ENCODE data around the gene ENOX1. TPM values are rescaled to one million over a fixed set of nuclear protein-coding genes. Genes with fewer than 3 reads are reported as not detected.
"Not testable (repeated sequence)": the region's sequence is repeated elsewhere in the genome, so short reads cannot be mapped to it uniquely, and the experiment has no call there.

The ENOX1 gene
- total RNA-seq, 1 donor from 2014 or later, result 0.18 TPM

DNA sequence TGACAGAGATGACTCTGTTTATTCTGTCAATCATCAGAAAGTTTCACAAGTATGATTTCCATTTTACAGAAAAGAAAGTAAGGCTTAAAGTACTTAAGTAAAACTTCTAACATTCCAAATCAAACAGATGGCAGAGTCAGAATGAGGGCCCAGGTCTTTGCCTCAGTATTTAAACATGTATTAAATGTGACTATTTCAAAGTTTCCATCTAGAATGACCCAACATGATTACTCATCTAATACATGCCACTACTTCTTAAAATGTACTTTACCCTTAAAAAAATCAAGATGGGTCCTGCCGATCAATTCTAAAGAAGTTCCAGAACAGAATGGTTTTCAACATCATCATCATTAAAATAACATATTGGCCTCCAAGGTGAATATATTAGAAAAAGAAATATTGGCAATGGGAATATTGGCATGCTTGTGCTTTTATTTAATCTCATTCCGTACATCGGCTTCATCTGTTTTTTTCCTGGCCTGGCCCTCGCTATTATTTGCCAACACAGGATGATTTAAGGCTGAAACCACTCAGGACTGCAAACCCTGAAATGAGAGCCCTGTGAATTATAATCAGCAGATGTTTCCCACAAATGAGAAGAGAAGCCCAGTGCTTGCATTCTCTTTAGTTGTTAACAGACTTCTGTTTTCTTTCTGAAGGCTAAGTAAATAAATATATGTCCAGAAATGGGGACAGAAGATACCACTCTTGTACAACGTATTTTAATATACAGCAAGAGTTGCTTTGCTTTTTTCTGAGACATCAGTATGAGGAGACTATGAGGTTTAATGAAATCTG lies 423.4 kb downstream of the ENOX1 start:
- DNase-seq (ENCODE audit: low spot score) (no peak), ATAC-seq (no peak)

GRCh38 chr13:43362556-43362955 lies 424.2 kb downstream of the ENOX1 start:
- DNase-seq (ENCODE audit: low spot score) (no peak), ATAC-seq (no peak)

DNA sequence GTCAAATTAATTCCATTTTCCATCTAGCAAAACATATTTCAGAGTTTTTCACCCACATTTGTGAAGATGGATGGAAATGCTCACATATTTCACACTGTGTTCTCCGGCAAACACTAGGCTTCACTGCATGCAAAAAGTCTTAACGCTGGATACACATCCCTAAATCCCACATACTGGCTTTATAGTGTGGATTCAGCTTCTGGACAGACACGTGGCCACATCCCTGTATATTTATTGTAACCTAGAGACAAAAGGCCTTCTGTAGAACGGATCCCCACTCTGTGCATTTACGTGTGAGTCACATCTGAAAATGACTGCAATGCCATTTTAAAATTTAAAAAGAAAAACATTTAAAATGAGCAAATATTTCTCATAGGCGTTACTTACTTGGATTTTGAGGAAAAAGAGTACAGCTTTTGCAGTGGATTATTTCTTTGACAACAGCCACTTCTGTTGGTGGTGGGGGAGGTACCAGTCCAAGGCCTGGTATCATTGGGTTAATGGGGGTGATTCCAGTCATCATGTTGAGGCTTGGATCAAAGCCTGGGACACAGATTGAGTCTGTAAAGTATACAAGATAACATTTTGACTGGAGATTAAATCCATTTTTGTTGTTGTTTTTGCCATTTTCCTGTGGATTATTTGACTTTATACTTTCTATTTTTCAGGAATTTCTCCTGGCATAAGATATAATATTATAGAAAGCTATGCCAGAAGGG lies 425.7 kb downstream of the ENOX1 start:
- ATAC-seq (no peak), DNase-seq (ENCODE audit: low spot score) (no peak)

GRCh38 chr13:43360171-43360570 lies 426.6 kb downstream of the ENOX1 start:
- no peak for ATAC-seq
- DNase-seq (ENCODE audit: low spot score), result no peak

DNA sequence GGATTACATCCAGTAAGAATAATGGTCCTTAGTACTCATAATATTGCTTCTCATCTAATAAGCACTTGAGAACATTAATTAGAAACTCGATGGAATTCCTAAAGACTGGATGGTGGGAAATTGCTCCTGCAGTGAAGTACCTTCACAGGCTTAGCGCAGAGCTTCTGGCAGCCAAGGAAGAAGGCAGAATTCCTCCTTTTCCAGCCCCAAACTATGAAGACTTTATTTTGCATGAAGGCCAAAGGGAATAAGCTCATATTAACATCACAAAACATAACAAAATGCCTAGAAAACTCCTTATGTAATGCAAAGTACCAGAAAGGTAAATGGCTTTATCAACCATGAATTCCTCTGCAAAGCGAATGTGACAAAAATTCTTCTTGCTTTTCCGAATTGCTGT lies 427.2 kb downstream of the ENOX1 start:
- ATAC-seq (no peak), DNase-seq (ENCODE audit: low spot score) (no peak)

- DNase-seq (ENCODE audit: low spot score) (no peak), ATAC-seq (no peak)
These were observed 429.2 kb downstream of the ENOX1 start for GRCh38 chr13:43357564-43357963.

- no peak for DNase-seq (ENCODE audit: low spot score)
- ATAC-seq, result no peak
These were observed 430.2 kb downstream of the ENOX1 start for GRCh38 chr13:43356567-43356966.

DNA sequence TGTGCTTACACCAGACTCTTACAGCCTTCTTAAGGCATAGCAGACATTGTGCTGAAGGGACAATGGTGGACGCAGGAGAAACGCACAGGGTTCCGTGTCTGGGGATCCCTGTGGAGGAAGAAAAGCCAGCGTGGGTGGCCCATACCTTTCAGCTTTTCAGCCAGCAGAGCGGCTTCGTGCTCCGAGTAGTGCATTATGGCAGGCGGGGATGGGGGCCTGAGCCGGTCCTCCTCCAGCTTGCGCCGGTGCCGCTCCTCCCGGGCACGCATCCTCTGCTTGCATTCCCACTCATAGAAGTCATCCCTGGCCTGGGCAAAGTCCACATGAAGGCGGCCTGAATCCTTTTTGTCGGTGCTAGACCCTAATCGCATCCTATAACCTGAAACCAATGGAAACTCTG lies 431.0 kb downstream of the ENOX1 start:
- no peak for DNase-seq (ENCODE audit: low spot score)
- ATAC-seq, result no peak

DNA sequence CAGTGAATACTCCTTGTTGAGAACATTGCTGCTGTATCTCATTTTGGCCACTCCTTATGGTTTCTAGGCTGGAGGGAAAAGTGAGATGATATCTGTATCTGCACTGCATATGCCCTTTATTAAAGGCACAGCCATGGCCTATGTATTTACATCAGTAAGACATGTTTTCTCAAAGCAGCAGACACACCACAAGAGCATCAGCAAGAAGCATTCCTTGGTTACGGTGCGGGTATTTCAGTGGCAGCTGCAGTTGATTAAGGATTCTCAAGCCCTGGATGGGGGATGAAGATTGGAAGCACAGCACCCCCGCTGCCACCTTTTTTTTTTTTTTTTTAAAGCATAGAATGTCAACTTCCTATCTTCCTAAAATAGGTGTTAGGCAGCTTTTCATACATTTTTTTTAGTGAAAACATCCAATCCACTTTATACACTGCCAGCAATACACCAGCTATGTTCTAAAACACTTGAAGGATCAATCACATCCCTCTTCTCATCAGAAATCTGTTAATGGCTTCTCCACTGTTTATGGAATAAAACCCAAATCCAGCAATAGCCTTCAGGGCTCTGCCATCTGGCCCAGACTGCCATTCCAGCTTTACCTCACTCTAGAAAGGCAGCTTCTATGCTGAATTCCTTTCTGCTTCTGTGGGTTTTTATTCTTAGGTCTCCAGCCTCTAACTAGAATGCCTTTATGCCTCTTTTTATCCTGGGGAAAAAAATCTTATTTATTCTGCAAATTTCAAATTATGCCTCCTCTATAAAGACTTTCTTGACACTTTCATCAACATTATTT lies 432.4 kb downstream of the ENOX1 start:
- no peak for ATAC-seq
- no peak for DNase-seq (ENCODE audit: low spot score)

DNA sequence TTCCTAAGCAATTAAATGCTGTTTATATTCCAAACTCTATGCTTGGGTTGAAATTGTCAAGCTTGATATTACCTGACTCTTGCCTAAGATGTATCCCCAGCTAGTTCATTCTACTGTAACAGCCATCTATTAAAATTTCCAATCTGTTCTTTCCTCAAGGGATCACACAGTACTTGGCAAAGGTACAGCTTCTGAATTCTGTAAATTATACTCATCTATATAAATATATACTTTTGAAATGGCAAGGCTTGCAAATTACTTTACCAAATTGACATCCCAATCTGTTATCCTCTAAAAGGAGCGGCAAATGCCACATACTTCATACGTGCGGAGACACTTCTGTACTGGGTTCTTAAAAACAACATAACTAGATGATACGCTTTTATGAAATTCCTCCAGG lies 433.1 kb downstream of the ENOX1 start:
- ATAC-seq, result no peak
- no peak for DNase-seq (ENCODE audit: low spot score)

DNA sequence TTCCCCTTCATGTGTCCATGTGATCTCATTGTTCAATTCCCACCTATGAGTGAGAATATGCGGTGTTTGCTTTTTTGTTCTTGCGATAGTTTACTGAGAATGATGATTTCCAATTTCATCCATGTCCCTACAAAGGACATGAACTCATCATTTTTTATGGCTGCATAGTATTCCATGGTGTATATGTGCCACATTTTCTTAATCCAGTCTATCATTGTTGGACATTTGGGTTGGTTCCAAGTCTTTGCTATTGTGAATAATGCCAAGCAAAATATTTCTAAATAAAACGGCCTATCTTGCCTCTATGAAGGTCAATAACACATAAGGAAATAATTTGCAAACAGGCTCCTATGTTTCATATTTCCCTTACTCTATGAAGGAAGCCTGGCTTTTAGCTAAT lies 435.2 kb downstream of the ENOX1 start:
- not testable (repeated sequence) for ATAC-seq; DNase-seq (ENCODE audit: low spot score)

DNA sequence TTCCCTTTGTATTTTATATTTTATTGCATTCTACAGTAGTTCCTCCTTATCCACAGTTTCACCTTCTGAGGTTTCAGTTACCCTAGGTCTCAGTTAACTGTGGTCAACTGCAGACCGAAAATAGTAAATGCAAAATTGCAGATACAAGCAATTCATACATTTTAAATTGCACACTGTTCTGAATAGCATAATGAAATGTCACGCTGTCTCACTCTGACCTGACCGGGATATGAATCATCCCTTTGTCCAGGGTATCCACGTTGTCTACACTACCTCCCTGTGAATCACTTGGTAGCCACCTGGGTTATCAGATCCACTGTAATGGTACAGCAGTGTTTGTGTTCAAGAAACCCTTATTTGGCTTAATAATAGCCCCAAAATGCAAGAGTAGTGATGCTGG lies 438.4 kb downstream of the ENOX1 start:
- no peak for DNase-seq (ENCODE audit: low spot score)
- no peak for ATAC-seq

- DNase-seq (ENCODE audit: low spot score) (no peak), ATAC-seq (no peak)
These were observed 438.9 kb downstream of the ENOX1 start for GRCh38 chr13:43347877-43348276.

- ATAC-seq (no peak), DNase-seq (ENCODE audit: low spot score) (no peak)
These were observed 440.3 kb downstream of the ENOX1 start for GRCh38 chr13:43346427-43346826.

DNA sequence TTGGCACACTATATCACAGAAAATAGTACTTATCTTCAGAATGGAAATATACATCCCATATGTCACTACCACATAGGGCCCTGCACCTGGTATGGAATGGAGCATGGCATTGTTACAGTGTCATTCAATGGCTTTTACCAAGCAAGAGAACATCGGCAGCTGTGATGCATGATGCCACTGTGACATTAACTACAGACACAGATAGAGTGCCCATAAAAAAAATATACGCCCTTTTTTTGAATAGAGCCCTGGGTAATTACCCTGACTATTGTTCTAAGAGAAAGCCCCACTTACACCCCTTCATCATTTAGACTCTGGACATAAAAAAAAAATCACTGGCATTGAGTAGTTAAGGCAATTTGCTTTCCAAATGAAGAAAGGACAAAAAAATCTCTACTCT lies 443.1 kb downstream of the ENOX1 start:
- no peak for ATAC-seq
- no peak for DNase-seq (ENCODE audit: low spot score)

DNA sequence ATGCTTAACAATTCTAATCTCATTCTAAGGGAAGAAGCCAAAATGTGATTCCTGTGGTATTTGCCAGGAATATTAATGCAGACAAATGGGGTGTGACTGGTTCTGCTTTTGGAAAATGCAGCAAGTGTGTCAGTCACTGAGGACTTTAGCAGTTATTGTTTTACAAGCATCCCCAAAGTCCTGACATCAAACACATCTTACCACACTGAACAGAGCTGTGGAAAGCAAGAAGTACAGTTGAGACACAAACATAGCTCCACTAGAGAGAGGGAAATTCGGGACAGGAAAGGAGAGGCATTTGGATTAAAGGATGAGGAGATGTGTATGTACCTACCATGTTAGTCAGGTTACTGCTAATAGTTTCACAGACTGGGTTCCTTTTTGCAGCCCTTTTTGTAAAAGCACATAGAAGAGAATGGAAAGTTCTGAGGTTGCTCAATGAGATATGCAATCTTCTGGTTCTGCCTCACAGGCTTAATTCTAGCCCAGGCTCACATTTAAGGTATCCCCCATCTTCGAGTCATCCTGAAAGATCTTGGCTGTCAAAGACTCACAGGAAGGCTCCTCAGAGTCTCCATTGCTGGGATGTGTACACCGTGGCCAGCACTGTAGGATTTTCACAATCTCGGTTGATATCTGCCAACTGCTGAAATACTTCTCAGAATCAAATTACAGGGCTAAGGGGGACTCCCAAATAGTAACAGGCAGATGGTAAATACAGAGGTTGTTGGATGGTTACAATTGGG lies 446.8 kb downstream of the ENOX1 start:
- DNase-seq (ENCODE audit: low spot score) (no peak), ATAC-seq (no peak)

- no peak for ATAC-seq
- no peak for DNase-seq (ENCODE audit: low spot score)
These were observed 447.5 kb downstream of the ENOX1 start for GRCh38 chr13:43339145-43339804.

GRCh38 chr13:43335764-43336163 lies 451.0 kb downstream of the ENOX1 start:
- no peak for DNase-seq (ENCODE audit: low spot score)
- no peak for ATAC-seq

- ATAC-seq, result no peak
- no peak for DNase-seq (ENCODE audit: low spot score)
These were observed 453.6 kb downstream of the ENOX1 start for GRCh38 chr13:43333176-43333575.

DNA sequence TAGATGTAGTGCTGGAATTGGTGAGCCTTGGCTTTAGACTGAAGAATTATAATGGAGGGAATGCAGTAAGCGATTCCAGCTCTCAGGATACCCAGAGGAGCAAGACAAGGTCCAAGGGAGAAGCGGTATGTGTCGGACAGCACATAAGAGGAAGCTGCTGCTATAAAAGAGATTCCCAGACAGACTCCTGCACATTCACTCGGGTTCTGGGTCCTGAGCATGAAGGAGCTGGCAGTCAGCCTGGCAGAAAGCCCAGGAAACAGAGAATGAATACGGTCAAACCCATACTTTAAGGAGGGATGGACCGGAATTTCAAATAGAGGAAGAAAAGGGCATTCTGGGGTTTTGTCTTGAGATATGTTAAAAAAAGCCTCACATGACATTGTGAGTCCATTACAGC lies 455.1 kb downstream of the ENOX1 start:
- no peak for ATAC-seq

More for the DNA sequence above, 455.1 kb downstream of the ENOX1 start:
- no peak for DNase-seq (ENCODE audit: low spot score)
